HG02623 (cell line): ENCODE measurements around the gene MYO1E.

Experiments used
- ATAC-seq: cut with Tn5 transposase; IDR thresholded peaks from one replicate; pipeline ENCODE4 v1.9.1; 2021; ENCODE audit warnings: moderate library complexity; ENCODE audit not compliant: unreplicated experiment

Gene MYO1E

GRCh38 chr15:59240036-59240435 lies 132.6 kb downstream of the MYO1E start:
- ATAC-seq: no peak

- ATAC-seq: peak; percentile 57
Measured at GRCh38 chr15:59237924-59238331, 134.7 kb downstream of the MYO1E start.

GRCh38 chr15:59237119-59237855 lies 135.4 kb downstream of the MYO1E start:
- ATAC-seq: no peak

- ATAC-seq: no peak
Measured at GRCh38 chr15:59236394-59236793, 136.3 kb downstream of the MYO1E start.

GRCh38 chr15:59232476-59232875 lies 140.2 kb downstream of the MYO1E start:
- no peak for ATAC-seq

- ATAC-seq: no peak
Measured at GRCh38 chr15:59230531-59231055, 142.1 kb downstream of the MYO1E start.

GRCh38 chr15:59229453-59229852 lies 143.2 kb downstream of the MYO1E start:
- no peak for ATAC-seq

- ATAC-seq: no peak
Measured at GRCh38 chr15:59229015-59229414, 143.7 kb downstream of the MYO1E start.

GRCh38 chr15:59227021-59227420 lies 145.7 kb downstream of the MYO1E start:
- no peak for ATAC-seq

GRCh38 chr15:59224474-59224873 lies 148.2 kb downstream of the MYO1E start:
- ATAC-seq: no peak

- ATAC-seq: no peak
Measured at GRCh38 chr15:59223736-59224135, 148.9 kb downstream of the MYO1E start.

- no peak for ATAC-seq
Measured at GRCh38 chr15:59222906-59223550, 149.6 kb downstream of the MYO1E start.

GRCh38 chr15:59221511-59222505 lies 150.9 kb downstream of the MYO1E start:
- no peak for ATAC-seq

- ATAC-seq: no peak
Measured at GRCh38 chr15:59218710-59219109, 154.0 kb downstream of the MYO1E start.

GRCh38 chr15:59217876-59218498 lies 154.7 kb downstream of the MYO1E start:
- no peak for ATAC-seq

- no peak for ATAC-seq
Measured at GRCh38 chr15:59216911-59217310, 155.8 kb downstream of the MYO1E start.

GRCh38 chr15:59210186-59210585 lies 162.5 kb downstream of the MYO1E start:
- ATAC-seq: no peak

- ATAC-seq: no peak
Measured at GRCh38 chr15:59208613-59209249, 163.9 kb downstream of the MYO1E start.

- ATAC-seq: no peak
Measured at GRCh38 chr15:59206623-59207183, 166.0 kb downstream of the MYO1E start, which contains the start of gene LDHAL6B. LDHAL6B (plus strand) TSS chr15:59206843; CDS start chr15:59206941, 98 bp downstream.
